ENCODE measurements around the gene TSPAN4. TPM values are rescaled to one million over a fixed set of nuclear protein-coding genes. Genes with fewer than 3 reads are reported as not detected.

TSPAN4 gene
- total RNA-seq, 1 experiment from 2014 or later = 50.3 TPM

- Histone ChIP-seq H2AFZ (ENCODE audit: low read depth, low read length, poor library complexity, severe bottlenecking) (no peak overlapping the region), H3K27me3 (ENCODE audit: insufficient read depth, low read length) (no peaks in the 10 kb centered on the region), H3K36me3 (ENCODE audit: control insufficient read depth in 1 of 2, insufficient read depth in 2 of 2, low read length in 2 of 2) (no peaks in the 10 kb centered on the region), H4K20me1 (ENCODE audit: insufficient read depth) (no peaks in the 10 kb centered on the region), H3K4me2 (ENCODE audit: low read length) (peak overlapping the region; percentile 81), H3K9me3 (ENCODE audit: control insufficient read depth in 1 of 2, insufficient read depth in 1 of 2, low read depth in 1 of 2, low read length in 2 of 2) (no peaks in the 10 kb centered on the region), H3K79me2 (ENCODE audit: insufficient read depth, low read length) (peaks cover 22% of the 10 kb centered on the region), H3K9ac (ENCODE audit: low read length) (peak overlapping the region; percentile 90), H3K27ac (ENCODE audit: low read depth, low read length) (peak overlapping the region; percentile 81; the same call in 1 of the 2 replicates), H3K9me2 (ENCODE audit: insufficient read depth) (no peaks in the 10 kb centered on the region), H3K4me1 (ENCODE audit: control insufficient read depth in 1 of 2, insufficient read depth in 2 of 2, low read length in 2 of 2) (peaks cover 26 to 40% of the 10 kb centered on the region in 2 experiments), H3K4me3 (replicated peaks in 1 of 2; ENCODE audit: low read depth in 1 of 2, low read length in 2 of 2) (peak overlapping the region; percentile 65 to 77)
- TF ChIP-seq ZFX (IDR thresholded peaks at IDR 0.05) (peak; percentile 53; the same call in 1 of the 2 replicates), RAD21 (IDR thresholded peaks at IDR 0.05; ENCODE audit: low read depth) (no peak), POLR2AphosphoS5 (IDR thresholded peaks at IDR 0.05; ENCODE audit: low read depth, low read length) (peak; percentile 93), POLR2A (IDR thresholded peaks at IDR 0.05; ENCODE audit: borderline replicate concordance, extremely low read depth, insufficient read depth, insufficient read length) (peak; percentile 86), TCF7L2 (IDR thresholded peaks at IDR 0.05; ENCODE audit: borderline replicate concordance, extremely low read depth, insufficient read depth, insufficient read length) (peak; percentile 82)
- no peak for DNase-seq (ENCODE audit: low read depth, low spot score)
- POLR2A ChIA-PET = interaction anchor here (0.5 to 2.7 kb wide), 18 partner anchors 8 to 236 kb away, joined by 3 to 45 read pairs (median 6); partner anchors contain the start of genes CD151, CHID1, CRACR2B and POLR2L
- peak; percentile 75 for ATAC-seq
- no TSS peak for BruUV-seq (replicated peaks)
- RAD21 ChIA-PET (ENCODE audit: low non-redundant PET in 1 of 2, low total read pairs in 2 of 2, uncharacterized antibody in 2 of 2, unreplicated experiment in 2 of 2) = interaction anchor here in 1 of 2 experiments (0.7 kb wide), 1 partner anchor 232 kb away, joined by 4 read pairs; no protein-coding TSS in a partner anchor
- intact Hi-C loops (cut with micrococcal nuclease) = no loop called here
- CTCF ChIA-PET = interaction anchor here (1.2 to 1.4 kb wide), 2 partner anchors 10 to 25 kb away, joined by 3 read pairs; partner anchors contain the start of gene RPLP2
These were observed 23.3 kb upstream of the TSPAN4 start for GRCh38 chr11:819129-819931.

- ATAC-seq (peak; percentile 71), DNase-seq (ENCODE audit: low read depth, low spot score) (peak; percentile 85)
- intact Hi-C loops (cut with micrococcal nuclease) = no loop called here
- no peaks in the 10 kb centered on the region for H4K20me1 ChIP-seq (ENCODE audit: insufficient read depth)
- peaks cover 26 to 43% of the 10 kb centered on the region in 2 experiments for H3K4me1 ChIP-seq (ENCODE audit: control insufficient read depth in 1 of 2, insufficient read depth in 2 of 2, low read length in 2 of 2)
- H3K9ac ChIP-seq (ENCODE audit: low read length) = peak overlapping the region; percentile 90
- no peaks in the 10 kb centered on the region for H3K36me3 ChIP-seq (ENCODE audit: control insufficient read depth in 1 of 2, insufficient read depth in 2 of 2, low read length in 2 of 2)
- H3K27me3 ChIP-seq (ENCODE audit: insufficient read depth, low read length) = no peaks in the 10 kb centered on the region
- H3K27ac ChIP-seq (ENCODE audit: low read depth, low read length) = peak overlapping the region; percentile 81
- no peak for TF ChIP-seq CEBPB (IDR thresholded peaks at IDR 0.05; ENCODE audit: low read depth)
- 0 out of 2 replicates have a peak, but pooled peaks have one; percentile 25 for TF ChIP-seq ZFX (IDR thresholded peaks at IDR 0.05)
- peak; percentile 39; the same call in 1 of the 2 replicates for TF ChIP-seq POLR2AphosphoS5 (IDR thresholded peaks at IDR 0.05; ENCODE audit: low read depth, low read length)
- CTCF ChIA-PET = interaction anchor here (1.2 to 1.4 kb wide), 2 partner anchors 11 to 24 kb away, joined by 3 read pairs; partner anchors contain the start of gene RPLP2
- H3K9me3 ChIP-seq (ENCODE audit: control insufficient read depth in 1 of 2, insufficient read depth in 1 of 2, low read depth in 1 of 2, low read length in 2 of 2) = no peaks in the 10 kb centered on the region
- H3K4me3 ChIP-seq (replicated peaks in 1 of 2; ENCODE audit: low read depth in 1 of 2, low read length in 2 of 2) = peak overlapping the region; percentile 65 to 77
- H3K9me2 ChIP-seq (ENCODE audit: insufficient read depth) = no peaks in the 10 kb centered on the region
- POLR2A ChIA-PET = interaction anchor here (0.5 to 2.7 kb wide), 16 partner anchors 8 to 235 kb away, joined by 3 to 45 read pairs (median 6); partner anchors contain the start of genes CD151, CRACR2B, POLR2L and RPLP2
- RAD21 ChIA-PET (ENCODE audit: low non-redundant PET in 1 of 2, low total read pairs in 2 of 2, uncharacterized antibody in 2 of 2, unreplicated experiment in 2 of 2) = no interaction called here
- H2AFZ ChIP-seq (ENCODE audit: low read depth, low read length, poor library complexity, severe bottlenecking) = no peak overlapping the region
- peaks cover 22% of the 10 kb centered on the region for H3K79me2 ChIP-seq (ENCODE audit: insufficient read depth, low read length)
- TSS peak; percentile 76 for BruUV-seq (replicated peaks)
- H3K4me2 ChIP-seq (ENCODE audit: low read length) = peak overlapping the region; percentile 81
These were observed 22.6 kb upstream of the TSPAN4 start for GRCh38 chr11:819943-820649.

All from HCT116 (cell line).